HepG2 (cell line): ENCODE data around the gene ASXL1. TPM values are rescaled to one million over a fixed set of nuclear protein-coding genes. Genes with fewer than 3 reads are reported as not detected.

Experiments used
- ATAC-seq: fragments of 200-7000 bp; cut with Tn5 transposase; 3 replicates; pipeline ENCODE4 v1.9.1; 2020; ENCODE audit warnings: mild to moderate bottlenecking, moderate library complexity
- BruUV-seq: library from RNA; stranded (reverse); fragments of 400-500 nt; replicated peaks from 2 replicates; lab custom pipeline; 2021; lab: Mats Ljungman, UMichigan
- CTCF ChIA-PET: fragments of 300-600 bp; formaldehyde crosslinking; extraction: SDS; loops from one replicate; lab custom pipeline; 2021; ENCODE audit warnings: low total read pairs, inconsistent platforms, low intra/inter-chr PET ratio; lab: Yijun Ruan, JAX
- POLR2A ChIA-PET: fragments of 350-600 bp; sonication (Branson Sonifier 250); formaldehyde crosslinking; loops from one replicate; lab custom pipeline; 2020; ENCODE audit warnings: antibody characterized with exemption, inconsistent platforms; lab: Yijun Ruan, JAX
- DNase-seq: peaks from one replicate; pipeline ENCODE4 v3.0.0-alpha.2; 2015; ENCODE audit warnings: low spot score
- FAIRE-seq: peaks from 3 replicates; lab custom pipeline; 2011; peaks lifted over from hg19 to GRCh38; lab: Jason Lieb, UNC
- H2AFZ ChIP-seq: one replicate; pipeline ENCODE4 v1.6.1; 2011; ENCODE audit warnings: low read length, inconsistent platforms
- H3K27ac ChIP-seq: fragments of 300-600 bp; 3 replicates; pipeline ENCODE4 v1.8.0; 2011; ENCODE audit warnings: mixed run types, mild to moderate bottlenecking, mixed read lengths, low read length, inconsistent platforms; ENCODE audit not compliant: insufficient read depth; ENCODE audit errors: extremely low read length
- H3K27me3 ChIP-seq, 2 experiments: fragments of 200-600 bp in 1 of 2; 2 replicates in 1 of 2; 3 replicates in 1 of 2; pipeline versions ENCODE4 v1.6.0 to v1.8.0; 2011; ENCODE audit warnings: low read length in 2 of 2, mild to moderate bottlenecking in 2 of 2, moderate library complexity in 2 of 2, inconsistent platforms in 1 of 2; ENCODE audit not compliant: insufficient read depth in 2 of 2, control insufficient read depth in 1 of 2
- H3K36me3 ChIP-seq, 2 experiments: fragments of 200-600 bp in 1 of 2; replicated peaks in 1 of 2; 2 replicates in 1 of 2; 3 replicates in 1 of 2; pipeline versions ENCODE4 v1.5.1 to v1.8.0; 2011; ENCODE audit warnings: low read length in 2 of 2, inconsistent platforms in 1 of 2; ENCODE audit not compliant: insufficient read depth in 2 of 2, control insufficient read depth in 1 of 2
- H3K4me1 ChIP-seq: 2 replicates; pipeline ENCODE4 v1.5.1; 2012; ENCODE audit warnings: low read length, inconsistent platforms; ENCODE audit not compliant: insufficient read depth
- H3K4me2 ChIP-seq: 2 replicates; pipeline ENCODE4 v1.6.0; 2011; ENCODE audit warnings: low read depth, low read length, inconsistent platforms
- H3K4me3 ChIP-seq, 3 experiments: fragments of 200-600 bp in 1 of 3; sonication (generic), shearing (Covaris generic) in 1 of 3; replicated peaks in 1 of 3; 2 replicates each; pipeline ENCODE4 v1.5.1; 2011 to 2016; ENCODE audit warnings: low read length in 3 of 3, inconsistent platforms in 2 of 3, low read depth in 2 of 3, mild to moderate bottlenecking in 2 of 3, control low read depth in 1 of 3, mixed read lengths in 1 of 3; ENCODE audit not compliant: insufficient read depth in 1 of 3
- H3K79me2 ChIP-seq: one replicate; pipeline ENCODE4 v1.6.1; 2011; ENCODE audit warnings: low read length, inconsistent platforms; ENCODE audit not compliant: insufficient read depth
- H3K9ac ChIP-seq: 2 replicates; pipeline ENCODE4 v1.6.0; 2011; ENCODE audit warnings: mild to moderate bottlenecking, low read depth, low read length, inconsistent platforms; ENCODE audit not compliant: insufficient read depth
- H3K9me3 ChIP-seq: 2 replicates; pipeline ENCODE4 v1.5.1; 2012; ENCODE audit warnings: mild to moderate bottlenecking, low read length
- H4K20me1 ChIP-seq: 2 replicates; pipeline ENCODE4 v1.6.0; 2011; ENCODE audit warnings: inconsistent platforms, mild to moderate bottlenecking, low read length, moderate library complexity; ENCODE audit not compliant: insufficient read depth
- FOXA1 ChIP-seq, 2 experiments: fragments of 450-650 bp in 1 of 2; sonication (generic) in 1 of 2; formaldehyde crosslinking in 1 of 2; IDR thresholded peaks; 2 replicates each; pipeline versions ENCODE4 v1.4.0 to v1.6.1; 2016 to 2020; ENCODE audit warnings: missing genetic modification reagents in 1 of 2
- MED8 ChIP-seq: sonication (generic); formaldehyde crosslinking; IDR thresholded peaks from 2 replicates; pipeline ENCODE4 v1.8.1; 2023; ENCODE audit warnings: mild to moderate bottlenecking, missing genetic modification reagents; ENCODE audit not compliant: insufficient replicate concordance
- NRL ChIP-seq: sonication (generic); formaldehyde crosslinking; IDR thresholded peaks from 2 replicates; pipeline ENCODE4 v1.5.0; 2020; ENCODE audit warnings: missing genetic modification reagents, mild to moderate bottlenecking, moderate library complexity, borderline replicate concordance
- PHF5A ChIP-seq: IDR thresholded peaks from one replicate; pipeline ENCODE4 v1.6.1; 2018; ENCODE audit warnings: low read depth, missing genetic modification reagents; ENCODE audit not compliant: unreplicated experiment
- RXRA ChIP-seq: sonication (generic); formaldehyde crosslinking; IDR thresholded peaks from 2 replicates; pipeline ENCODE4 v1.5.1; 2020; ENCODE audit warnings: missing genetic modification reagents
- SMAD1 ChIP-seq: sonication (generic); formaldehyde crosslinking; IDR thresholded peaks from 2 replicates; pipeline ENCODE4 v1.4.0; 2020; ENCODE audit warnings: missing genetic modification reagents, low read depth, mild to moderate bottlenecking, borderline replicate concordance
- ZNF224 ChIP-seq: sonication (generic); formaldehyde crosslinking; IDR thresholded peaks from 2 replicates; pipeline ENCODE4 v1.5.0; 2020; ENCODE audit warnings: mild to moderate bottlenecking, missing genetic modification reagents
- ZNF280B ChIP-seq: sonication (generic); formaldehyde crosslinking; IDR thresholded peaks from 2 replicates; pipeline ENCODE4 v1.5.0; 2020; ENCODE audit warnings: missing genetic modification reagents, mild to moderate bottlenecking, borderline replicate concordance
- ZNF296 ChIP-seq: sonication (generic); formaldehyde crosslinking; conservative IDR thresholded peaks from 2 replicates; pipeline ENCODE4 v1.5.0; 2020; ENCODE audit warnings: mild to moderate bottlenecking, missing genetic modification reagents
- ZNF549 ChIP-seq: sonication (generic); formaldehyde crosslinking; IDR thresholded peaks from 2 replicates; pipeline ENCODE4 v1.5.0; 2020; ENCODE audit warnings: missing genetic modification reagents
- ZNF572 ChIP-seq: sonication (generic); formaldehyde crosslinking; IDR thresholded peaks from 2 replicates; pipeline ENCODE4 v1.5.1; 2020; ENCODE audit warnings: mild to moderate bottlenecking, missing genetic modification reagents
- ZNF609 ChIP-seq: sonication (generic); formaldehyde crosslinking; IDR thresholded peaks from 2 replicates; pipeline ENCODE4 v1.4.0; 2020; ENCODE audit warnings: mild to moderate bottlenecking, missing genetic modification reagents, borderline replicate concordance
- ZNF878 ChIP-seq: sonication (generic); formaldehyde crosslinking; IDR thresholded peaks from 2 replicates; pipeline ENCODE4 v1.8.1; 2023; ENCODE audit warnings: mild to moderate bottlenecking, missing genetic modification reagents, moderate library complexity
- ZNF891 ChIP-seq: sonication (generic); formaldehyde crosslinking; IDR thresholded peaks from 2 replicates; pipeline ENCODE4 v1.5.0; 2020; ENCODE audit warnings: mild to moderate bottlenecking, missing genetic modification reagents
- WGBS: methylation state at CpG from one replicate; pipeline ENCODE4 v1.1.6; 2017; ENCODE audit warnings: low lambda C conversion rate; 5-methylcytosine and 5-hydroxymethylcytosine counted together
- in situ Hi-C: cut with HindIII; loops from 2 replicates; pipeline ENCODE4 v1.10.0; 2017; ENCODE audit warnings: low pct_unique_long_range_greater_than_20kb; ENCODE audit not compliant: extremely low pct_ligation_motif_present
- intact Hi-C: fragments of 100-400 bp; cut with micrococcal nuclease; formaldehyde crosslinking; loops from one replicate; pipeline ENCODE4 v1.10.0; 2022; ENCODE audit not compliant: unreplicated experiment
- polyA plus RNA-seq, 8 experiments: library from polyadenylated mRNA; depleted of rRNA in 3 of 8; stranded (reverse) in 7 of 8; unstranded in 1 of 8; fragments of >200 nt; fragmentation: Illumina TruSeq in 4 of 8; extraction: Trizol in 4 of 8; gene quantifications; 2 replicates each; pipeline versions ENCODE4 v1.2.1 to v1.2.3, GENCODE V29; 2011 to 2016; ENCODE audit warnings: low read depth in 4 of 8, missing spikeins in 1 of 8, mixed read lengths in 1 of 8; ENCODE audit not compliant: insufficient read depth in 1 of 8
- total RNA-seq, 5 experiments: library from RNA; depleted of rRNA; stranded (reverse); fragments of >200 nt; fragmentation: Illumina TruSeq; extraction: Trizol; gene quantifications; 2 replicates each; pipeline ENCODE4 v1.2.3, GENCODE V29; 2016; ENCODE audit warnings: low read depth in 1 of 5

ASXL1 gene
- total and polyA plus RNA-seq, 2 of the 13 experiments (the other 11 are each of a cell fraction or from before 2014, with no cell fraction given) = 62.1 to 74.8 TPM

GRCh38 chr20:32337937-32338661 is 20.0 kb upstream of the ASXL1 start:
- H3K4me3 ChIP-seq = no peak overlapping the region
- H3K9me3 ChIP-seq = no peaks in the 10 kb centered on the region
- ATAC-seq (no peak; the same call in 2 of the 3 replicates), FAIRE-seq (no peak), DNase-seq (no peak)
- ChIA-PET POLR2A (interaction anchor here (0.7 to 5.0 kb wide), 4 partner anchors 10 to 48 kb away, joined by 3 to 36 read pairs (median 4); partner anchors contain the start of gene ASXL1), CTCF (no interaction called here)
- intact Hi-C loops (loop anchor here (2.0 kb wide), 1 partner anchor 17 kb away; no protein-coding TSS in a partner anchor), in situ Hi-C loops (no loop called here)
- no peaks in the 10 kb centered on the region for H3K27me3 ChIP-seq
- peaks cover 0 to 10% of the 10 kb centered on the region in 2 experiments; a peak in 2 of 5 replicates for H3K36me3 ChIP-seq
- H4K20me1 ChIP-seq = no peaks in the 10 kb centered on the region
- H3K79me2 ChIP-seq = no peaks in the 10 kb centered on the region
- H3K4me1 ChIP-seq = peaks cover 45% of the 10 kb centered on the region
- no peak overlapping the region for H3K4me2 ChIP-seq
- H2AFZ ChIP-seq = no peak overlapping the region
- 95% methylated on average over 11 of the region's 11 CpGs for WGBS
- no TSS peak for BruUV-seq
- no peak overlapping the region for H3K27ac ChIP-seq
- no peak overlapping the region for H3K9ac ChIP-seq
- TF ChIP-seq ZNF878 (CRISPR knock-in tag) = no peak
- TF ChIP-seq NRL = 0 out of 2 replicates have a peak, but pooled peaks have one; percentile 56
- 0 out of 2 replicates have a peak, but pooled peaks have one; percentile 63 for TF ChIP-seq ZNF224 (CRISPR knock-in tag)
- 0 out of 2 replicates have a peak, but pooled peaks have one; percentile 27 for TF ChIP-seq ZNF891
- TF ChIP-seq ZNF572 (CRISPR knock-in tag) = no peak
- TF ChIP-seq FOXA1 (IDR thresholded peaks at IDR 0.05) = no peak
- TF ChIP-seq FOXA1 (CRISPR knock-in tag; IDR thresholded peaks at IDR 0.05) = no peak
- TF ChIP-seq ZNF296 (CRISPR knock-in tag) = no peak
- TF ChIP-seq SMAD1 (CRISPR knock-in tag) = no peak
- no peak for TF ChIP-seq RXRA (CRISPR knock-in tag)
- TF ChIP-seq ZNF280B (CRISPR knock-in tag) = 0 out of 2 replicates have a peak, but pooled peaks have one; percentile 36
- TF ChIP-seq PHF5A (CRISPR knock-in tag) = no peak
- no peak for TF ChIP-seq MED8 (CRISPR knock-in tag)
- TF ChIP-seq ZNF549 (CRISPR knock-in tag) = no peak
- peak; percentile 10; the same call in 1 of the 2 replicates for TF ChIP-seq ZNF609
